B cell (primary cell): Measurements from ENCODE around the gene ARPC5L. TPM values are rescaled to one million over a fixed set of nuclear protein-coding genes. Genes with fewer than 3 reads are reported as not detected.

Experiments used
- ATAC-seq: fragments of 200-7000 bp; cut with Tn5 transposase; one replicate; pipeline ENCODE4 v1.10.0; 2021; ENCODE audit warnings: low read depth, mild to moderate bottlenecking, moderate number of reproducible peaks, moderate library complexity
- CTCF ChIA-PET: fragments of 350-600 bp; sonication (Branson Sonifier 250); formaldehyde crosslinking; loops from one replicate; lab custom pipeline; 2021; ENCODE audit warnings: antibody characterized with exemption, inconsistent platforms; lab: Charles Lee
- POLR2A ChIA-PET: fragments of 350-600 bp; sonication (Branson Sonifier 250); formaldehyde crosslinking; loops from one replicate; lab custom pipeline; 2021; ENCODE audit warnings: antibody characterized with exemption; lab: Charles Lee
- DNase-seq: peaks from one replicate; pipeline ENCODE4 v3.0.0; 2013
- H2AFZ ChIP-seq: 2 replicates; pipeline ENCODE4 v1.6.1; 2012; ENCODE audit warnings: mild to moderate bottlenecking, low read depth, low read length; ENCODE audit not compliant: insufficient read depth, poor library complexity, severe bottlenecking
- H3K27ac ChIP-seq, 2 donors: 1 replicate in 1 of 2; 2 replicates in 1 of 2; pipeline ENCODE4 v1.5.1; 2012 to 2013; ENCODE audit warnings: low read length in 2 of 2, mild to moderate bottlenecking in 2 of 2, moderate library complexity in 1 of 2
- H3K27me3 ChIP-seq, 4 experiments: fragments of 200-600 bp in 1 of 4; sonication (generic) in 1 of 4; replicated peaks in 1 of 4; 1 replicate in 2 of 4; 2 replicates in 2 of 4; pipeline versions ENCODE4 v1.6.1 to v1.7.0; 2013 to 2016; ENCODE audit warnings: low read length in 3 of 4, mild to moderate bottlenecking in 2 of 4, mixed read lengths in 1 of 4, moderate library complexity in 1 of 4; ENCODE audit not compliant: insufficient read depth in 4 of 4, control insufficient read depth in 3 of 4; ENCODE audit errors: control extremely low read depth in 1 of 4
- H3K36me3 ChIP-seq, 2 experiments: replicated peaks in 1 of 2; 1 replicate in 1 of 2; 2 replicates in 1 of 2; pipeline versions ENCODE4 v1.6.1 to v1.7.1; 2013; ENCODE audit warnings: low read length in 1 of 2; ENCODE audit not compliant: insufficient read depth in 2 of 2, control insufficient read depth in 1 of 2; ENCODE audit errors: control extremely low read depth in 1 of 2, extremely low read depth in 1 of 2
- H3K4me1 ChIP-seq, 2 donors: fragments of 200-600 bp in 1 of 2; sonication (generic) in 1 of 2; 1 replicate in 1 of 2; 2 replicates in 1 of 2; pipeline versions ENCODE4 v1.5.1 to v1.6.1; 2013 to 2017; ENCODE audit warnings: low read length in 2 of 2; ENCODE audit not compliant: control insufficient read depth in 2 of 2, insufficient read depth in 2 of 2
- H3K4me2 ChIP-seq: replicated peaks from 2 replicates; pipeline ENCODE3; 2012; ENCODE audit warnings: mild to moderate bottlenecking, low read depth, low read length; ENCODE audit not compliant: poor library complexity, severe bottlenecking
- H3K4me3 ChIP-seq, 5 experiments: fragments of 200-600 bp in 1 of 5; sonication (generic) in 1 of 5; 1 replicate in 3 of 5; 2 replicates in 2 of 5; pipeline versions ENCODE4 v1.5.1 to v1.7.0; 2011 to 2016; ENCODE audit warnings: low read length in 4 of 5, mild to moderate bottlenecking in 4 of 5, low read depth in 2 of 5, control low read depth in 1 of 5, moderate library complexity in 1 of 5; ENCODE audit not compliant: insufficient read depth in 1 of 5; ENCODE audit errors: control extremely low read depth in 1 of 5, extremely low read depth in 1 of 5
- H3K79me2 ChIP-seq: fragments of 200-600 bp; sonication (generic); one replicate; pipeline ENCODE4 v1.6.0; 2016; ENCODE audit warnings: low read length; ENCODE audit not compliant: control insufficient read depth, insufficient read depth
- H3K9ac ChIP-seq: fragments of 200-600 bp; sonication (generic); 2 replicates; pipeline ENCODE4 v1.6.1; 2017; ENCODE audit warnings: mild to moderate bottlenecking, low read length, moderate library complexity
- H3K9me3 ChIP-seq, 3 donors: one replicate each; pipeline versions ENCODE4 v1.6.1 to v1.7.1; 2013; ENCODE audit warnings: low read length in 2 of 3; ENCODE audit not compliant: control insufficient read depth in 2 of 3, insufficient read depth in 1 of 3; ENCODE audit errors: control extremely low read depth in 1 of 3
- H4K20me1 ChIP-seq: 2 replicates; pipeline ENCODE4 v1.6.0; 2012; ENCODE audit warnings: mild to moderate bottlenecking, low read length; ENCODE audit not compliant: insufficient read depth, control insufficient read depth, poor library complexity, severe bottlenecking
- H3K27ac Mint-ChIP-seq: one replicate; pipeline ENCODE4 v1.8.0; 2021; ENCODE audit warnings: mixed read lengths
- H3K27me3 Mint-ChIP-seq: one replicate; pipeline ENCODE4 v1.8.0; 2021; ENCODE audit warnings: mixed read lengths
- H3K4me1 Mint-ChIP-seq: one replicate; pipeline ENCODE4 v1.8.0; 2021; ENCODE audit warnings: mixed read lengths
- H3K4me3 Mint-ChIP-seq: one replicate; pipeline ENCODE4 v1.8.0; 2021; ENCODE audit warnings: mixed read lengths
- H3K9me3 Mint-ChIP-seq: one replicate; pipeline ENCODE4 v1.8.0; 2022; ENCODE audit warnings: mixed read lengths; ENCODE audit not compliant: insufficient read depth
- EZH2 ChIP-seq: IDR thresholded peaks from 2 replicates; pipeline ENCODE4 v1.6.1; 2012; ENCODE audit warnings: borderline replicate concordance, low read depth, mild to moderate bottlenecking, moderate library complexity, low read length; ENCODE audit not compliant: insufficient read depth, poor library complexity, severe bottlenecking
- WGBS: methylation state at CpG from one replicate; pipeline ENCODE4 v1.1.5; 2013; ENCODE audit warnings: missing lambda C conversion rate; ENCODE audit not compliant: insufficient coverage; 5-methylcytosine and 5-hydroxymethylcytosine counted together
- intact Hi-C: fragments of 100-400 bp; cut with micrococcal nuclease; formaldehyde crosslinking; loops from one replicate; pipeline ENCODE4 v1.10.0; 2022
- polyA plus RNA-seq: library from polyadenylated mRNA; depleted of rRNA; stranded (reverse); fragments of >200 nt; gene quantifications from 2 replicates; pipeline ENCODE4 v1.2.3, GENCODE V29; 2012
- total RNA-seq, 2 donors: library from RNA; stranded (reverse); fragments of 120-200 nt in 1 of 2; gene quantifications; 1 replicate in 1 of 2; 2 replicates in 1 of 2; pipeline versions ENCODE4 v1.2.3 to v1.2.4, GENCODE V29; 2013 to 2022
- TF ChIP-seq, protein P1 (sequence below): fragments of 200-600 bp; IDR thresholded peaks from one replicate; pipeline ENCODE4 v1.8.0; 2022; ENCODE audit warnings: antibody characterized with exemption, mild to moderate bottlenecking

Gene ARPC5L
- total and polyA plus RNA-seq, 2 donors (not counting 1 experiment from before 2014, with no cell fraction given), result 37.3 to 66.3 TPM

DNA sequence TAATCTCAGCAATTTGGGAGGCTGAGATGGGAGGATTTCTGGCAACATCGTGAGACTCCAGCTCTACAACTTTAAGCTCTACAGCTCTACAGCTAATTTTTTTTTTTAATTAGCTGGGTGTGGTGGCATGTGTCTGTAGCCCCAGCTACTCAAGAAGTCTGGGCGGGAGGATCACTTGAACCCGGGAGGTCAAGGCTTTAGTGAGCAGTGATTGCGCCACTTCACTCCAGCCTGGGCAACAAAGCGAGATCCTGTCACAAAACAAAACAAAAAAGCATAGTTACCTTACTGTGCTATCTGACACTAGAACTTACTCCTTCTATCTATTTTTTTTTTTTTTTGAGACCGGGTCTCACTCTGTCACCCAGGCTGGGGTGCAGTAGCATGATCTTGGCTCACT, 15.0 kb upstream of the ARPC5L start:
- Mint-ChIP-seq H3K27me3 (peaks cover 3% of the 10 kb centered on the region), H3K9me3 (no peaks in the 10 kb centered on the region), H3K4me3 (no peak overlapping the region), H3K27ac (no peak overlapping the region), H3K4me1 (peaks cover 1% of the 10 kb centered on the region)
- no peak overlapping the region for H3K4me3 ChIP-seq
- no peak overlapping the region for H2AFZ ChIP-seq
- 98% methylated on average over 5 of the region's 6 CpGs for WGBS
- ChIA-PET CTCF (interaction anchor here (1.3 to 1.7 kb wide), 2 partner anchors 70 to 72 kb away, joined by 5 to 6 read pairs; partner anchors contain the start of gene OLFML2A), POLR2A (no interaction called here)
- no peak overlapping the region for H3K27ac ChIP-seq
- TF ChIP-seq, protein P1, sequence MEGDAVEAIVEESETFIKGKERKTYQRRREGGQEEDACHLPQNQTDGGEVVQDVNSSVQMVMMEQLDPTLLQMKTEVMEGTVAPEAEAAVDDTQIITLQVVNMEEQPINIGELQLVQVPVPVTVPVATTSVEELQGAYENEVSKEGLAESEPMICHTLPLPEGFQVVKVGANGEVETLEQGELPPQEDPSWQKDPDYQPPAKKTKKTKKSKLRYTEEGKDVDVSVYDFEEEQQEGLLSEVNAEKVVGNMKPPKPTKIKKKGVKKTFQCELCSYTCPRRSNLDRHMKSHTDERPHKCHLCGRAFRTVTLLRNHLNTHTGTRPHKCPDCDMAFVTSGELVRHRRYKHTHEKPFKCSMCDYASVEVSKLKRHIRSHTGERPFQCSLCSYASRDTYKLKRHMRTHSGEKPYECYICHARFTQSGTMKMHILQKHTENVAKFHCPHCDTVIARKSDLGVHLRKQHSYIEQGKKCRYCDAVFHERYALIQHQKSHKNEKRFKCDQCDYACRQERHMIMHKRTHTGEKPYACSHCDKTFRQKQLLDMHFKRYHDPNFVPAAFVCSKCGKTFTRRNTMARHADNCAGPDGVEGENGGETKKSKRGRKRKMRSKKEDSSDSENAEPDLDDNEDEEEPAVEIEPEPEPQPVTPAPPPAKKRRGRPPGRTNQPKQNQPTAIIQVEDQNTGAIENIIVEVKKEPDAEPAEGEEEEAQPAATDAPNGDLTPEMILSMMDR, result no peak
- TF ChIP-seq EZH2, result no peak
- no peaks in the 10 kb centered on the region for H3K9me3 ChIP-seq
- H3K4me2 ChIP-seq, result no peak overlapping the region
- H3K27me3 ChIP-seq, result no peaks in the 10 kb centered on the region
- H3K79me2 ChIP-seq, result no peaks in the 10 kb centered on the region
- intact Hi-C loops, result no loop called here
- no peaks in the 10 kb centered on the region for H4K20me1 ChIP-seq
- H3K4me1 ChIP-seq, result no peaks in the 10 kb centered on the region
- no peak overlapping the region for H3K9ac ChIP-seq
- no peaks in the 10 kb centered on the region for H3K36me3 ChIP-seq
- no peak for ATAC-seq
- DNase-seq, result no peak

DNA sequence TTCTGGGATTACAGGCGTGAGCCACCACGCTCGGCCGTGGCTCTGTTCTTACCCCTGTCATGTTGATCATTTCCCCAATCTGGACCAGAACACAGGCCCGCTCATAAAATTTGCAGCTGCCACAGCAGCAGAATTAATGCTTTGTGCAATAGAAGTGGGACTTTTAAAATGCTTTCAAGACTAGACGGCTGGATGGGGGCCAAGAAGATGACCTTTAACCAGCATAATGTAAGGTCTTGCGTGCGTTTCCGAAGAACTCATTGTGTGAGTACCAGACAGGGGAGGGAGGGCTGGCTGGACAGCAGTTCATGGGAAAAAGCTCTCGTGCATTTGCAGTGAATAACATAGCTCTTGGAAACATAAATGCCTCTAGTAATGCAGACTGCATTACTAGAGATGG, 12.1 kb upstream of the ARPC5L start:
- Histone ChIP-seq H3K4me2 (no peak overlapping the region), H3K36me3 (no peaks in the 10 kb centered on the region), H2AFZ (no peak overlapping the region), H3K9ac (no peak overlapping the region), H3K27ac (no peak overlapping the region), H4K20me1 (no peaks in the 10 kb centered on the region), H3K27me3 (no peaks in the 10 kb centered on the region), H3K79me2 (no peaks in the 10 kb centered on the region), H3K4me3 (no peak overlapping the region), H3K9me3 (no peaks in the 10 kb centered on the region), H3K4me1 (peaks cover 7 to 9% of the 10 kb centered on the region in 2 donors)
- ATAC-seq (no peak), DNase-seq (no peak)
- Mint-ChIP-seq H3K4me3 (no peak overlapping the region), H3K27me3 (peaks cover 3% of the 10 kb centered on the region), H3K4me1 (peaks cover 8% of the 10 kb centered on the region), H3K27ac (no peak overlapping the region), H3K9me3 (no peaks in the 10 kb centered on the region)
- POLR2A ChIA-PET, result no interaction called here
- WGBS, result 95% methylated on average over 7 of the region's 10 CpGs
- intact Hi-C loops, result loop anchor here (5.0 kb wide), 2 partner anchors 42 to 522 kb away; no protein-coding TSS in a partner anchor
- TF ChIP-seq EZH2, result no peak
- TF ChIP-seq, protein P1, result no peak
- CTCF ChIA-PET, result interaction anchor here (9.8 kb wide), 1 partner anchor 76 kb away, joined by 345 read pairs; the partner anchor contains the start of genes NR6A1 and OLFML2A
